GM19395 (cell line): ENCODE data around the gene ANXA2.
"Not testable (repeated sequence)": the region's sequence is repeated elsewhere in the genome, so short reads cannot be mapped to it uniquely, and the experiment has no call there.

Experiments used
- ATAC-seq: cut with Tn5 transposase; IDR thresholded peaks from one replicate; pipeline ENCODE4 v1.9.1; 2021; ENCODE audit warnings: mild to moderate bottlenecking, moderate library complexity; ENCODE audit not compliant: unreplicated experiment

ANXA2 gene

GRCh38 chr15:60346077-60346476, 51.7 kb downstream of the ANXA2 start:
- ATAC-seq = no peak

GRCh38 chr15:60345598-60345997, 52.2 kb downstream of the ANXA2 start:
- no peak for ATAC-seq

GRCh38 chr15:60344987-60345386, 52.8 kb downstream of the ANXA2 start:
- no peak for ATAC-seq

- ATAC-seq = no peak
These were observed 53.3 kb downstream of the ANXA2 start for GRCh38 chr15:60344461-60344860.

- ATAC-seq = no peak
These were observed 54.4 kb downstream of the ANXA2 start for GRCh38 chr15:60343221-60343970.

- no peak for ATAC-seq
These were observed 57.4 kb downstream of the ANXA2 start for GRCh38 chr15:60340207-60340921.

- no peak for ATAC-seq
These were observed 58.5 kb downstream of the ANXA2 start for GRCh38 chr15:60339236-60339635.

- ATAC-seq = no peak
These were observed 59.0 kb downstream of the ANXA2 start for GRCh38 chr15:60338810-60339209.

- ATAC-seq = no peak
These were observed 60.7 kb downstream of the ANXA2 start for GRCh38 chr15:60337076-60337475.

GRCh38 chr15:60335296-60335695, 62.5 kb downstream of the ANXA2 start:
- ATAC-seq = not testable (repeated sequence)

- no peak for ATAC-seq
These were observed 68.8 kb downstream of the ANXA2 start for GRCh38 chr15:60328852-60329443.

GRCh38 chr15:60326824-60327654, 70.7 kb downstream of the ANXA2 start:
- no peak for ATAC-seq

GRCh38 chr15:60326343-60326742, 71.4 kb downstream of the ANXA2 start:
- no peak for ATAC-seq

GRCh38 chr15:60325905-60326304, 71.9 kb downstream of the ANXA2 start:
- ATAC-seq = no peak

- ATAC-seq = no peak
These were observed 72.9 kb downstream of the ANXA2 start for GRCh38 chr15:60324706-60325438.

- ATAC-seq = no peak
These were observed 74.5 kb downstream of the ANXA2 start for GRCh38 chr15:60323322-60323721.

- no peak for ATAC-seq
These were observed 77.4 kb downstream of the ANXA2 start for GRCh38 chr15:60320365-60320764.

GRCh38 chr15:60318216-60318867, 79.4 kb downstream of the ANXA2 start:
- no peak for ATAC-seq

- no peak for ATAC-seq
These were observed 80.8 kb downstream of the ANXA2 start for GRCh38 chr15:60316961-60317360.

GRCh38 chr15:60315878-60316277, 81.9 kb downstream of the ANXA2 start:
- ATAC-seq = no peak
